GM21526 (cell line): ENCODE measurements around the gene TKTL1.
"Not testable (repeated sequence)": the region's sequence is repeated elsewhere in the genome, so short reads cannot be mapped to it uniquely, and the experiment has no call there.

ENCODE experiments used
- ATAC-seq: cut with Tn5 transposase; IDR thresholded peaks from one replicate; pipeline ENCODE4 v1.9.1; 2021; ENCODE audit warnings: moderate library complexity; ENCODE audit not compliant: unreplicated experiment, low FRiP score

Gene TKTL1

GRCh38 chrX:154341399-154342298 is 46.1 kb downstream of the TKTL1 start:
- peak; percentile 53 for ATAC-seq

- not testable (repeated sequence) for ATAC-seq
Observed at GRCh38 chrX:154343063-154343462, 47.5 kb downstream of the TKTL1 start.

- not testable (repeated sequence) for ATAC-seq
Observed at GRCh38 chrX:154343620-154344019, 48.0 kb downstream of the TKTL1 start.

- ATAC-seq: no peak
Observed at GRCh38 chrX:154348114-154348531, 52.5 kb downstream of the TKTL1 start.

GRCh38 chrX:154348646-154349358 is 53.2 kb downstream of the TKTL1 start:
- no peak for ATAC-seq

- no peak for ATAC-seq
Observed at GRCh38 chrX:154349359-154349935, 53.9 kb downstream of the TKTL1 start.

- ATAC-seq: no peak
Observed at GRCh38 chrX:154349979-154350378, 54.4 kb downstream of the TKTL1 start.

- no peak for ATAC-seq
Observed at GRCh38 chrX:154350429-154351182, 55.0 kb downstream of the TKTL1 start.

GRCh38 chrX:154351183-154352011 is 55.8 kb downstream of the TKTL1 start:
- no peak for ATAC-seq

- ATAC-seq: no peak
Observed at GRCh38 chrX:154352012-154352401, 56.4 kb downstream of the TKTL1 start.

GRCh38 chrX:154352466-154352865 is 56.9 kb downstream of the TKTL1 start:
- ATAC-seq: no peak

- ATAC-seq: no peak
Observed at GRCh38 chrX:154353172-154353843, 57.7 kb downstream of the TKTL1 start.

GRCh38 chrX:154354013-154354412 is 58.4 kb downstream of the TKTL1 start:
- ATAC-seq: no peak

- ATAC-seq: no peak
Observed at GRCh38 chrX:154354516-154354915, 58.9 kb downstream of the TKTL1 start.

- no peak for ATAC-seq
Observed at GRCh38 chrX:154355094-154355775, 59.6 kb downstream of the TKTL1 start.

- no peak for ATAC-seq
Observed at GRCh38 chrX:154355776-154356140, 60.2 kb downstream of the TKTL1 start.

- no peak for ATAC-seq
Observed at GRCh38 chrX:154356596-154356995, 61.0 kb downstream of the TKTL1 start.

GRCh38 chrX:154357205-154357604 is 61.6 kb downstream of the TKTL1 start:
- ATAC-seq: no peak

GRCh38 chrX:154358011-154358410 is 62.4 kb downstream of the TKTL1 start:
- ATAC-seq: no peak
